HepG2 (cell line): ENCODE measurements around the gene NFX1. TPM values are rescaled to one million over a fixed set of nuclear protein-coding genes. Genes with fewer than 3 reads are reported as not detected.

Source experiments
- ATAC-seq: fragments of 200-7000 bp; cut with Tn5 transposase; 3 replicates; pipeline ENCODE4 v1.9.1; 2020; ENCODE audit warnings: mild to moderate bottlenecking, moderate library complexity
- BruUV-seq: library from RNA; stranded (reverse); fragments of 400-500 nt; replicated peaks from 2 replicates; lab custom pipeline; 2021; lab: Mats Ljungman, UMichigan
- CTCF ChIA-PET: fragments of 300-600 bp; formaldehyde crosslinking; extraction: SDS; loops from one replicate; lab custom pipeline; 2021; ENCODE audit warnings: low total read pairs, inconsistent platforms, low intra/inter-chr PET ratio; lab: Yijun Ruan, JAX
- POLR2A ChIA-PET: fragments of 350-600 bp; sonication (Branson Sonifier 250); formaldehyde crosslinking; loops from one replicate; lab custom pipeline; 2020; ENCODE audit warnings: antibody characterized with exemption, inconsistent platforms; lab: Yijun Ruan, JAX
- DNase-seq: peaks from one replicate; pipeline ENCODE4 v3.0.0-alpha.2; 2015; ENCODE audit warnings: low spot score
- FAIRE-seq: peaks from 3 replicates; lab custom pipeline; 2011; peaks lifted over from hg19 to GRCh38; lab: Jason Lieb, UNC
- H2AFZ ChIP-seq: one replicate; pipeline ENCODE4 v1.6.1; 2011; ENCODE audit warnings: low read length, inconsistent platforms
- H3K27ac ChIP-seq: fragments of 300-600 bp; 3 replicates; pipeline ENCODE4 v1.8.0; 2011; ENCODE audit warnings: mixed run types, mild to moderate bottlenecking, mixed read lengths, low read length, inconsistent platforms; ENCODE audit not compliant: insufficient read depth; ENCODE audit errors: extremely low read length
- H3K27me3 ChIP-seq, 2 experiments: fragments of 200-600 bp in 1 of 2; 2 replicates in 1 of 2; 3 replicates in 1 of 2; pipeline versions ENCODE4 v1.6.0 to v1.8.0; 2011; ENCODE audit warnings: low read length in 2 of 2, mild to moderate bottlenecking in 2 of 2, moderate library complexity in 2 of 2, inconsistent platforms in 1 of 2; ENCODE audit not compliant: insufficient read depth in 2 of 2, control insufficient read depth in 1 of 2
- H3K36me3 ChIP-seq, 2 experiments: fragments of 200-600 bp in 1 of 2; replicated peaks in 1 of 2; 2 replicates in 1 of 2; 3 replicates in 1 of 2; pipeline versions ENCODE4 v1.5.1 to v1.8.0; 2011; ENCODE audit warnings: low read length in 2 of 2, inconsistent platforms in 1 of 2; ENCODE audit not compliant: insufficient read depth in 2 of 2, control insufficient read depth in 1 of 2
- H3K4me1 ChIP-seq: 2 replicates; pipeline ENCODE4 v1.5.1; 2012; ENCODE audit warnings: low read length, inconsistent platforms; ENCODE audit not compliant: insufficient read depth
- H3K4me2 ChIP-seq: 2 replicates; pipeline ENCODE4 v1.6.0; 2011; ENCODE audit warnings: low read depth, low read length, inconsistent platforms
- H3K4me3 ChIP-seq, 3 experiments: fragments of 200-600 bp in 1 of 3; sonication (generic), shearing (Covaris generic) in 1 of 3; replicated peaks in 1 of 3; 2 replicates each; pipeline ENCODE4 v1.5.1; 2011 to 2016; ENCODE audit warnings: low read length in 3 of 3, inconsistent platforms in 2 of 3, low read depth in 2 of 3, mild to moderate bottlenecking in 2 of 3, control low read depth in 1 of 3, mixed read lengths in 1 of 3; ENCODE audit not compliant: insufficient read depth in 1 of 3
- H3K79me2 ChIP-seq: one replicate; pipeline ENCODE4 v1.6.1; 2011; ENCODE audit warnings: low read length, inconsistent platforms; ENCODE audit not compliant: insufficient read depth
- H3K9ac ChIP-seq: 2 replicates; pipeline ENCODE4 v1.6.0; 2011; ENCODE audit warnings: mild to moderate bottlenecking, low read depth, low read length, inconsistent platforms; ENCODE audit not compliant: insufficient read depth
- H3K9me3 ChIP-seq: 2 replicates; pipeline ENCODE4 v1.5.1; 2012; ENCODE audit warnings: mild to moderate bottlenecking, low read length
- H4K20me1 ChIP-seq: 2 replicates; pipeline ENCODE4 v1.6.0; 2011; ENCODE audit warnings: inconsistent platforms, mild to moderate bottlenecking, low read length, moderate library complexity; ENCODE audit not compliant: insufficient read depth
- HDAC2 ChIP-seq: sonication (generic); formaldehyde crosslinking; IDR thresholded peaks from 2 replicates; pipeline ENCODE4 v1.4.0; 2020; ENCODE audit warnings: missing genetic modification reagents
- MEIS1 ChIP-seq: sonication (generic); formaldehyde crosslinking; IDR thresholded peaks from 2 replicates; pipeline ENCODE4 v1.9.0; 2021; ENCODE audit warnings: mild to moderate bottlenecking, missing genetic modification reagents, moderate library complexity, borderline replicate concordance
- NONO ChIP-seq, 2 experiments: fragments of 450-650 bp in 1 of 2; sonication (generic) in 1 of 2; formaldehyde crosslinking in 1 of 2; IDR thresholded peaks in 1 of 2; conservative IDR thresholded peaks in 1 of 2; 2 replicates each; pipeline versions ENCODE4 v1.6.1 to v1.8.0; 2017 to 2022; ENCODE audit warnings: mild to moderate bottlenecking in 1 of 2, missing genetic modification reagents in 1 of 2, moderate library complexity in 1 of 2
- SIN3B ChIP-seq: fragments of 150-350 bp; IDR thresholded peaks from 2 replicates; pipeline ENCODE4 v1.6.1; 2014; ENCODE audit warnings: low read length
- TBP ChIP-seq: sonication (generic); formaldehyde crosslinking; IDR thresholded peaks from 2 replicates; pipeline ENCODE4 v1.5.0; 2020; ENCODE audit warnings: missing genetic modification reagents
- ZBTB14 ChIP-seq: sonication (generic); formaldehyde crosslinking; IDR thresholded peaks from 2 replicates; pipeline ENCODE4 v1.4.0; 2020; ENCODE audit warnings: missing genetic modification reagents
- ZHX1 ChIP-seq: sonication (generic); formaldehyde crosslinking; IDR thresholded peaks from 2 replicates; pipeline ENCODE4 v1.8.1; 2022; ENCODE audit warnings: low read depth, mild to moderate bottlenecking, missing genetic modification reagents
- ZNF83 ChIP-seq: sonication (generic); formaldehyde crosslinking; IDR thresholded peaks from 2 replicates; pipeline ENCODE4 v1.4.0; 2020; ENCODE audit warnings: missing genetic modification reagents, mild to moderate bottlenecking, borderline replicate concordance
- ZNF841 ChIP-seq: sonication (generic); formaldehyde crosslinking; IDR thresholded peaks from 2 replicates; pipeline ENCODE4 v1.8.1; 2023; ENCODE audit warnings: missing genetic modification reagents, borderline replicate concordance
- ZSCAN9 ChIP-seq: IDR thresholded peaks from 2 replicates; pipeline ENCODE4 v1.6.1; 2016; ENCODE audit warnings: borderline replicate concordance
- WGBS: methylation state at CpG from one replicate; pipeline ENCODE4 v1.1.6; 2017; ENCODE audit warnings: low lambda C conversion rate; 5-methylcytosine and 5-hydroxymethylcytosine counted together
- in situ Hi-C: cut with HindIII; loops from 2 replicates; pipeline ENCODE4 v1.10.0; 2017; ENCODE audit warnings: low pct_unique_long_range_greater_than_20kb; ENCODE audit not compliant: extremely low pct_ligation_motif_present
- intact Hi-C: fragments of 100-400 bp; cut with micrococcal nuclease; formaldehyde crosslinking; loops from one replicate; pipeline ENCODE4 v1.10.0; 2022; ENCODE audit not compliant: unreplicated experiment
- polyA plus RNA-seq, 8 experiments: library from polyadenylated mRNA; depleted of rRNA in 3 of 8; stranded (reverse) in 7 of 8; unstranded in 1 of 8; fragments of >200 nt; fragmentation: Illumina TruSeq in 4 of 8; extraction: Trizol in 4 of 8; gene quantifications; 2 replicates each; pipeline versions ENCODE4 v1.2.1 to v1.2.3, GENCODE V29; 2011 to 2016; ENCODE audit warnings: low read depth in 4 of 8, missing spikeins in 1 of 8, mixed read lengths in 1 of 8; ENCODE audit not compliant: insufficient read depth in 1 of 8
- total RNA-seq, 5 experiments: library from RNA; depleted of rRNA; stranded (reverse); fragments of >200 nt; fragmentation: Illumina TruSeq; extraction: Trizol; gene quantifications; 2 replicates each; pipeline ENCODE4 v1.2.3, GENCODE V29; 2016; ENCODE audit warnings: low read depth in 1 of 5
- TF ChIP-seq, protein P1 (sequence below): sonication (generic); formaldehyde crosslinking; IDR thresholded peaks from 2 replicates; pipeline ENCODE4 v1.4.0; 2020; ENCODE audit warnings: mild to moderate bottlenecking, missing genetic modification reagents
- TF ChIP-seq, protein P2 (sequence below): sonication (generic); formaldehyde crosslinking; IDR thresholded peaks from 2 replicates; pipeline ENCODE4 v1.4.0; 2020; ENCODE audit warnings: mild to moderate bottlenecking, missing genetic modification reagents, borderline replicate concordance
- TF ChIP-seq, protein P3 (sequence below): sonication (generic); formaldehyde crosslinking; IDR thresholded peaks from 2 replicates; pipeline ENCODE4 v1.4.0; 2020; ENCODE audit warnings: missing genetic modification reagents
- TF ChIP-seq, protein P4 (sequence below): sonication (generic); formaldehyde crosslinking; IDR thresholded peaks from 2 replicates; pipeline ENCODE4 v1.4.0; 2020; ENCODE audit warnings: missing genetic modification reagents

The NFX1 gene
- total and polyA plus RNA-seq, 2 of the 13 experiments (the other 11 are each of a cell fraction or from before 2014, with no cell fraction given): 23.9 to 27.5 TPM

DNA sequence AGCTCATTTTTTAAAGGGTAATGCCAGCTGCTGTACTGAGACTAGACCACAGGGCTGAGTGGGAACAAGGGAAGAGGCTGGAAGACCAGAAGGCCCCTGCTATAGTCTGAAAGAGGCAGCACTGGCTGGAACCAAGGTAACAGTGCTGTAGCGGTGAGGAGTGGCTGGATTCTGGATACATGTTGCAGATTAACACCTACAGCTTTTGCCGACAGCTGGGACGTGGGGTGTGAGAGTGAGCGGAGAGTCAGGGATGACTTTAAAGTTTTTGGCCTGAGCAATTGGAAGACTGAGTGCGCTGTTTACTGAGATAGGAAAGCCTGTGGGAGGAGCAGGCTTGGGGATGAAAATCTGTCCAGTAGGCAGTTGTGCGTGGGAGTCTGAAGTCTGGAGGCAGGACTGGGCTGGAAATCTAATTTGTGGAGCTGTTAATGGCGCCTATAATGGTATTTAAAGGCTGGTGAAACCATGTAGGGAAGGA is 85.6 kb downstream of the NFX1 start:
- Histone ChIP-seq H3K9me3 (no peaks in the 10 kb centered on the region), H3K4me2 (no peak overlapping the region), H3K4me3 (no peak overlapping the region), H3K27me3 (no peaks in the 10 kb centered on the region), H3K27ac (no peak overlapping the region), H3K4me1 (peaks cover 42% of the 10 kb centered on the region), H3K9ac (no peak overlapping the region), H2AFZ (no peak overlapping the region), H3K36me3 (peaks cover 0 to 3% of the 10 kb centered on the region in 2 experiments; a peak in 3 of 5 replicates), H4K20me1 (no peaks in the 10 kb centered on the region), H3K79me2 (no peaks in the 10 kb centered on the region)
- POLR2A ChIA-PET: interaction anchor here (1.1 to 1.4 kb wide), 2 partner anchors 71 to 98 kb away, joined by 3 to 5 read pairs; partner anchors contain the start of genes AQP3 and NOL6
- intact Hi-C loops: loop anchor here (1.0 kb wide), 1 partner anchor 90 kb away; no protein-coding TSS in a partner anchor
- CTCF ChIA-PET: interaction anchor here (1.5 to 2.8 kb wide), 2 partner anchors 27 to 90 kb away, joined by 11 read pairs; no protein-coding TSS in a partner anchor
- no peak for FAIRE-seq
- no peak for DNase-seq
- in situ Hi-C loops: loop anchor here (10.0 kb wide), 1 partner anchor 89 kb away; no protein-coding TSS in a partner anchor
- WGBS: 80% methylated on average over 7 of the region's 7 CpGs
- no peak for ATAC-seq
- no TSS peak for BruUV-seq
- TF ChIP-seq HDAC2 (CRISPR knock-in tag) (no peak), TBP (no peak), ZSCAN9 (no peak), NONO (IDR thresholded peaks at IDR 0.05) (no peak), NONO (CRISPR knock-in tag; conservative IDR thresholded peaks at IDR 0.05) (no peak), SIN3B (no peak), ZHX1 (no peak), ZNF841 (CRISPR knock-in tag) (no peak), ZNF83 (no peak), ZBTB14 (CRISPR knock-in tag) (no peak), MEIS1 (no peak)
- TF ChIP-seq, protein P1, sequence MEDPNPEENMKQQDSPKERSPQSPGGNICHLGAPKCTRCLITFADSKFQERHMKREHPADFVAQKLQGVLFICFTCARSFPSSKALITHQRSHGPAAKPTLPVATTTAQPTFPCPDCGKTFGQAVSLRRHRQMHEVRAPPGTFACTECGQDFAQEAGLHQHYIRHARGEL (CRISPR knock-in tag): no peak
- TF ChIP-seq, protein P2, sequence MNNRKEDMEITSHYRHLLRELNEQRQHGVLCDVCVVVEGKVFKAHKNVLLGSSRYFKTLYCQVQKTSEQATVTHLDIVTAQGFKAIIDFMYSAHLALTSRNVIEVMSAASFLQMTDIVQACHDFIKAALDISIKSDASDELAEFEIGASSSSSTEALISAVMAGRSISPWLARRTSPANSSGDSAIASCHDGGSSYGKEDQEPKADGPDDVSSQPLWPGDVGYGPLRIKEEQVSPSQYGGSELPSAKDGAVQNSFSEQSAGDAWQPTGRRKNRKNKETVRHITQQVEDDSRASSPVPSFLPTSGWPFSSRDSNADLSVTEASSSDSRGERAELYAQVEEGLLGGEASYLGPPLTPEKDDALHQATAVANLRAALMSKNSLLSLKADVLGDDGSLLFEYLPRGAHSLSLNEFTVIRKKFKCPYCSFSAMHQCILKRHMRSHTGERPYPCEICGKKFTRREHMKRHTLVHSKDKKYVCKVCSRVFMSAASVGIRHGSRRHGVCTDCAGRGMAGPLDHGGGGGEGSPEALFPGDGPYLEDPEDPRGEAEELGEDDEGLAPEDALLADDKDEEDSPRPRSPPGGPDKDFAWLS: no peak
- TF ChIP-seq, protein P3, sequence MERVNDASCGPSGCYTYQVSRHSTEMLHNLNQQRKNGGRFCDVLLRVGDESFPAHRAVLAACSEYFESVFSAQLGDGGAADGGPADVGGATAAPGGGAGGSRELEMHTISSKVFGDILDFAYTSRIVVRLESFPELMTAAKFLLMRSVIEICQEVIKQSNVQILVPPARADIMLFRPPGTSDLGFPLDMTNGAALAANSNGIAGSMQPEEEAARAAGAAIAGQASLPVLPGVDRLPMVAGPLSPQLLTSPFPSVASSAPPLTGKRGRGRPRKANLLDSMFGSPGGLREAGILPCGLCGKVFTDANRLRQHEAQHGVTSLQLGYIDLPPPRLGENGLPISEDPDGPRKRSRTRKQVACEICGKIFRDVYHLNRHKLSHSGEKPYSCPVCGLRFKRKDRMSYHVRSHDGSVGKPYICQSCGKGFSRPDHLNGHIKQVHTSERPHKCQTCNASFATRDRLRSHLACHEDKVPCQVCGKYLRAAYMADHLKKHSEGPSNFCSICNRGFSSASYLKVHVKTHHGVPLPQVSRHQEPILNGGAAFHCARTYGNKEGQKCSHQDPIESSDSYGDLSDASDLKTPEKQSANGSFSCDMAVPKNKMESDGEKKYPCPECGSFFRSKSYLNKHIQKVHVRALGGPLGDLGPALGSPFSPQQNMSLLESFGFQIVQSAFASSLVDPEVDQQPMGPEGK (CRISPR knock-in tag): no peak
- TF ChIP-seq, protein P4, sequence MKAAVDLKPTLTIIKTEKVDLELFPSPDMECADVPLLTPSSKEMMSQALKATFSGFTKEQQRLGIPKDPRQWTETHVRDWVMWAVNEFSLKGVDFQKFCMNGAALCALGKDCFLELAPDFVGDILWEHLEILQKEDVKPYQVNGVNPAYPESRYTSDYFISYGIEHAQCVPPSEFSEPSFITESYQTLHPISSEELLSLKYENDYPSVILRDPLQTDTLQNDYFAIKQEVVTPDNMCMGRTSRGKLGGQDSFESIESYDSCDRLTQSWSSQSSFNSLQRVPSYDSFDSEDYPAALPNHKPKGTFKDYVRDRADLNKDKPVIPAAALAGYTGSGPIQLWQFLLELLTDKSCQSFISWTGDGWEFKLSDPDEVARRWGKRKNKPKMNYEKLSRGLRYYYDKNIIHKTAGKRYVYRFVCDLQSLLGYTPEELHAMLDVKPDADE (CRISPR knock-in tag): no peak
